ENCODE measurements around the gene TOP3B. TPM values are rescaled to one million over a fixed set of nuclear protein-coding genes. Genes with fewer than 3 reads are reported as not detected.

TOP3B gene, protein sequence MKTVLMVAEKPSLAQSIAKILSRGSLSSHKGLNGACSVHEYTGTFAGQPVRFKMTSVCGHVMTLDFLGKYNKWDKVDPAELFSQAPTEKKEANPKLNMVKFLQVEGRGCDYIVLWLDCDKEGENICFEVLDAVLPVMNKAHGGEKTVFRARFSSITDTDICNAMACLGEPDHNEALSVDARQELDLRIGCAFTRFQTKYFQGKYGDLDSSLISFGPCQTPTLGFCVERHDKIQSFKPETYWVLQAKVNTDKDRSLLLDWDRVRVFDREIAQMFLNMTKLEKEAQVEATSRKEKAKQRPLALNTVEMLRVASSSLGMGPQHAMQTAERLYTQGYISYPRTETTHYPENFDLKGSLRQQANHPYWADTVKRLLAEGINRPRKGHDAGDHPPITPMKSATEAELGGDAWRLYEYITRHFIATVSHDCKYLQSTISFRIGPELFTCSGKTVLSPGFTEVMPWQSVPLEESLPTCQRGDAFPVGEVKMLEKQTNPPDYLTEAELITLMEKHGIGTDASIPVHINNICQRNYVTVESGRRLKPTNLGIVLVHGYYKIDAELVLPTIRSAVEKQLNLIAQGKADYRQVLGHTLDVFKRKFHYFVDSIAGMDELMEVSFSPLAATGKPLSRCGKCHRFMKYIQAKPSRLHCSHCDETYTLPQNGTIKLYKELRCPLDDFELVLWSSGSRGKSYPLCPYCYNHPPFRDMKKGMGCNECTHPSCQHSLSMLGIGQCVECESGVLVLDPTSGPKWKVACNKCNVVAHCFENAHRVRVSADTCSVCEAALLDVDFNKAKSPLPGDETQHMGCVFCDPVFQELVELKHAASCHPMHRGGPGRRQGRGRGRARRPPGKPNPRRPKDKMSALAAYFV
- 10 to 100 TPM; 18.7 to 44.1 (median 30.9) TPM for polyA plus RNA-seq (ENCODE audit: insufficient read length in 4 of 4)

DNA sequence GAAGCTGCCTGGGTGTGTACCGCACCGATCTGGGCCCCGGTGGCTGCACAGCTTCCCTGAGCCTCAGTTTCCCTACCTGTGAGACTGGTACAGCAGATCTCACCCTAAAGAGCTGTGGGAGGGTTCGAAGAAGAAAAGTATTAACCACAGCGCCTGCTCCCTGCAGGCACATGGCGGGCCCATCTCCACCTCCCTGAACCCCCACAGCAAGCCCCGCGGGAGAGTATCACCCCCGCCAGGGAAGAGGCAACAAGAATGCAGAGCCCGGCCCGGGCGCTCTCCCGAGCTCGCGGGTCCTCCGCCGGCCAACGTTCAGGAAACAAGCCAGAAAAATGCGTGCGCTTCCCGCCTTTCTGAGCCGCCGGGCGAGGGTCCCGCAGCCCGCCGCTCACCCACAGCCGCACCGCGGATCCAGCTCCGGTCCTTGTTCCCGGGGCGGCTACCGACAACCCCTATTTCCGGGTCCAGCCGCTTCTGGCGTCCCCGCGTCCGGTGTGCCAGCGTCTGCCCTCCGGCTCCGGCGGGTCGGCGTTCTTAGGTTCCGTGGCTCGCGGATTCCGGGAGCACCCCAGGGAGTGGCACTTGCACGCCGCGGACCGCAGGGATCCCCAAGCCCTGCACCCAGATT lies at the start of gene TOP3B:
TOP3B (minus strand) TSS at position 450 of the 628 bp plus-strand sequence. CDS start 7,078 bp downstream, outside the sequence.
- peak; percentile 41 to 57 (median 54) for DNase-seq (ENCODE audit: low read depth in 4 of 4, low spot score in 2 of 4)

DNA sequence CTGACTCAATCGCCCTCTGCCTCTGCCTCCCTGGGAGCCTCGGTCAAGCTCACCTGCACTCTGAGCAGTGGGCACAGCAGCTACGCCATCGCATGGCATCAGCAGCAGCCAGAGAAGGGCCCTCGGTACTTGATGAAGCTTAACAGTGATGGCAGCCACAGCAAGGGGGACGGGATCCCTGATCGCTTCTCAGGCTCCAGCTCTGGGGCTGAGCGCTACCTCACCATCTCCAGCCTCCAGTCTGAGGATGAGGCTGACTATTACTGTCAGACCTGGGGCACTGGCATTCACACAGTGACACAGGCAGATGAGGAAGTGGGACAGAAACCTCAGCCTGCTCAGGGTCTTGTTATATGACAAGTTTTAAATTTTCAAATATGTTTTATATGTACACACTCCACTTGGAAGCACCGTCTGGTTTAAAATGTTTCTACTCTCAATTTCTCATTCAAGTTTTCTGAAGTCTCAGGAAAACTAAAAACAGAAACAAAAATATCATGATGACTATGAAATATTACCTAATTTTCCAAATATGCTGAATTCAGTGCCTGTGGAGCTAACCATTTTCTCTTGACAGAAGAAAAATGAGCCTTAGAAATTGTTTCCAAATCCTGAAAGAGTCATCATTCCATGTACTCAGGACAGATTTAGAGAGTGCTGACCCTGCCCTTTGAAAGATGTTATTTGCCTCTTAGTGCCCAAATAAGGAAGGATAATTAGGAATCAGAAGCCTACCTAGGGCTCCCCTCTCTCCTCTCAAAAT lies 48.8 kb upstream of the TOP3B start:
- no peak for DNase-seq (ENCODE audit: low read depth in 4 of 4, low spot score in 2 of 4)

GRCh38 chr22:22030493-22031182 lies 48.1 kb upstream of the TOP3B start:
- DNase-seq (ENCODE audit: low read depth in 4 of 4, low spot score in 2 of 4): peak in 1 of 4 donors; percentile 6

DNA sequence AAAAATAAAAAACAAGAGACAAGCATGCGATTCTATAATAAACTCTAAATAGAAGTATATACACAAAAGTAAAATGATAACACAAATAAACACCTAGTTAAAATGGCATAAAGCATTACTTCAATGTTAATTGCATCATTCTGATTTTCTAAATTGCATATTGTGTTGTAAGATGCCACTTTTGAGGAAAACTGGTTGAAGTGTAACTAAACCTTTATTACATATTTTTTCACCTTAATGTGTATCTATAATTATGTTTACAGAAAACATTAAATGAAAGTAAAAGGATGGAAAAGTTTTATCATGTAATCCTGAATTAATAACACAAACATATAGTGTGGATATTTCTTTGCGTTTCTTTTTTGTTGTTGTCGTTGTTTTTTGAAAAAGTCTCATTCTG lies 45.4 kb upstream of the TOP3B start:
- DNase-seq (ENCODE audit: low read depth in 4 of 4, low spot score in 2 of 4): no peak

GRCh38 chr22:22026157-22026831 lies 43.7 kb upstream of the TOP3B start:
- no peak for DNase-seq (ENCODE audit: low read depth in 4 of 4, low spot score in 2 of 4)

- no peak for DNase-seq (ENCODE audit: low read depth in 4 of 4, low spot score in 2 of 4)
Measured at GRCh38 chr22:22025320-22026156, 43.0 kb upstream of the TOP3B start.

DNA sequence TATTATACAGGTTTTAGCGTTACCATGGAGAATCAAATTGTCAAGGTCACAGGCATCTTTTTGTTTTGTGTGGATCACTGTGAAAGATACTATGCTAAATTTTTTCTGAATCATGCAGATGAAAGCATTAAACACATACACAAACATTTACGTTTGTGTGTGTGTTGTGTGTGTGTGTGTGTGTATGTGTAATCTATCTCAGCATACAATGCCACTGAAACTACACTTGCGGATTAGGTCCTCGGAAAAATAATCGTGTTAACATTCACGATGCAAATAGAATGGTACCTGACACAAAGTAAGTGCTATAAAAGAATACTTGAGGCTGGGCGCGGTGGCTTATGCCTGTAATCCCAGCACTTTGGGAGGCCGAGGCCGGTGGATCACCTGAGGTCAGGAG lies 41.9 kb upstream of the TOP3B start:
- no peak for DNase-seq (ENCODE audit: low read depth in 4 of 4, low spot score in 2 of 4)

- DNase-seq (ENCODE audit: low read depth in 4 of 4, low spot score in 2 of 4): no peak
Measured at GRCh38 chr22:22023581-22024137, 41.1 kb upstream of the TOP3B start.

- DNase-seq (ENCODE audit: low read depth in 4 of 4, low spot score in 2 of 4): no peak
Measured at GRCh38 chr22:22022947-22023534, 40.5 kb upstream of the TOP3B start.

GRCh38 chr22:22022255-22022840 lies 39.8 kb upstream of the TOP3B start:
- no peak for DNase-seq (ENCODE audit: low read depth in 4 of 4, low spot score in 2 of 4)

- DNase-seq (ENCODE audit: low read depth in 4 of 4, low spot score in 2 of 4): no peak
Measured at GRCh38 chr22:22021162-22021750, 38.7 kb upstream of the TOP3B start.

DNA sequence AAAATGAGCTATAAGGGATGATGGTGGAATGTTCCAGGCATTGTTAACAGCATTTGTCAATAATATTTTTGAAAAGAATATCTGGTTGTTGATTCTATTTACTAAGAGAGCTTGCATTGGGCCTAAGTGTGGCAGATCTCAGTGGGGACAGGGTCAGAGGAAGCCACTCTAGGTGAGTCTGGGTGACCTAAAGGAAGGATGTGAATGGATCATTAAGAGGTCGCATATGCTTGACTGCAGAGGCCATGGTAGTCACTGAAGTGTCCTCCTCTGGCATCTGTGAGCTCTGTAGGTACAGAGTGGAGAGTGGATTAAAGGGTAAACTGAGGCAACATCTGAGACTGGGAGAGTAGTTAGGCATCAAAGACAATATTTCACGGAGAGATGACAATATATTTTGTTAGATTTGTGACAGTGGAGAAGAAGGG lies 37.9 kb upstream of the TOP3B start:
- no peak for DNase-seq (ENCODE audit: low read depth in 4 of 4, low spot score in 2 of 4)

DNA sequence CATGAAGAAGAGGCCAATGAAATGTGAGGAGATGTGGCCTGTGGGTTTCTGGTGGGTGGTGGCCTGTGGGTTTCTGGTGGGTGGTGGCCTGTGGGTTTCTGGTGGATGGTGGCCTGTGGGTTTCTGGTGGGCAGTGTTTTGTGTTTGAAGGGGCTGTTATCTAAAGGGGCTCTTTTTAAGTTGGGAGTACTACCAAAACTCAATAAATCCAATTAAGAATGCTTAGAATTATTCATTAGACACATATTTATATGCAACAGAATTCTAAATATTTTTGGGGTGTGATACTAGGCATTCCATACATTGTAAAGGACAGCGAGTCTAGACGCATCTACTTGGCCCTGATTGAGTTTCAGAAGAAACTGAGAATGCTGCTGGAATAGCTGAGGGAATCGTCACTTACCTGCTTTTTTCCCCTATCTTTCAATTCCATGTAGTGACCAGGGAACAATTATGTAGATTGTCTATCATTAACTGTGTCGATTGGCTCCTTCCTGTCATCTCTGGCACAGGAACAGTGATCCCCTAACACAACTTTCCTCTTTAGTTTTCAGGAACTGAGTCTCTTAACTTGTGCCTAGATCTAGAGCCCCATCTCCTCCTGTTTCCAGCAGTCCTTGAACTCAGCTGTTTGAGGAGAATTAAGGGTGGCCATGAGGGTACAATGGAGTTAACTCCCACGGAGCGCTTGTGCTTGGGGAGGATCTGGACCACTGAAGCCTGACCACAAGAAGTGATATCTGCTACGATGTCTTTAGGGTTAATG lies 37.3 kb upstream of the TOP3B start:
- DNase-seq (ENCODE audit: low read depth in 4 of 4, low spot score in 2 of 4): no peak

DNA sequence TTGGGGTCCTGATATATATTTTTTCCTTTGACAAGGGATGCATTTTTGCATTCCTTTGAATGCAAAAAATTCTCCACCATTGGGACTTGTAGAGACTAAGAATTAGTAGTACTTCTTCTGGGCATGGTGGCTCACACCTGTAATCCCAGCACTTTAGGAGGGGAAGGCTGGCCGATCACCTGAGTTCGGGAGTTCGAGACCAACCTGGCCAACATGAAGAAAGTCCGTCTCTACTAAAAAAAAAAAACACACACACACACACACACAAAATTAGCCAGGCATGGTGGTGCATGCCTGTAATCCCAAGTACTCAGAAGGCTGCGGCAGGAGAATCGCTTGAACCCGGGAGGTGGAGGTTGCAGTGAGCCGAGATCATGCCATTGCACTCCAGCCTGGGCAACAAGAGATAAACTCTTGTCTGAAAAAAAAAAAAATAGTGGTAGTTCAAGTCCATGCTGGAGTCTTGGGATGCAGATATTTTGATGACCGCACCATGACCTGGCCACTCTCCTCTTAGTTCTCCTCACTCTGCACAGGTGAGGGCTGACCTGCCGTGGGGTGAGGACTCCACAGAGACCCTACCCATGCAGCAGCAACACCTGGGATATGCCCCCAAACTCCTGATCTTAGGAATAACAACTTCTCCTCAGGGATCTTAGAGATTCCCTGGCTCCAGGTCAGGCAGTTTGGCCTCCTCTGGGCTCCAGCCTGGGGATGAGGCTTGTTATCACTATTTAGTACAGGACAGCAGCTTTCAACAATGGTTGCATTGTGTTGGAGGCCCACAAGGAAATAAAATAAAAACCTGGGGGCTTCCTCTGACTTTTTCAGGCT lies 36.5 kb upstream of the TOP3B start:
- no peak for DNase-seq (ENCODE audit: low read depth in 4 of 4, low spot score in 2 of 4)

- DNase-seq (ENCODE audit: low read depth in 4 of 4, low spot score in 2 of 4): no peak
Measured at GRCh38 chr22:22015631-22016030, 33.0 kb upstream of the TOP3B start.

All from left renal cortex interstitium (tissue), 4 donors.